ENCODE results near the gene ATRNL1.

GRCh38 chr10:115606741-115607140 lies 513.6 kb downstream of the ATRNL1 start:
- TF ChIP-seq POLR2A (IDR thresholded peaks at IDR 0.05; ENCODE audit: low read length) (no peak), CHD4 (IDR thresholded peaks at IDR 0.05; ENCODE audit: borderline replicate concordance) (no peak), CTCF (IDR thresholded peaks at IDR 0.05) (no peak), JUN (IDR thresholded peaks at IDR 0.05) (no peak), HDAC2 (IDR thresholded peaks at IDR 0.05) (no peak), POLR2AphosphoS2 (conservative IDR thresholded peaks at IDR 0.05; ENCODE audit: low read length) (no peak), NPAS2 (CRISPR knock-in tag; IDR thresholded peaks at IDR 0.05; ENCODE audit: borderline replicate concordance) (no peak), ZFP36 (IDR thresholded peaks at IDR 0.05; ENCODE audit: borderline replicate concordance, partially characterized antibody) (no peak), RFX5 (IDR thresholded peaks at IDR 0.05) (no peak), KDM1A (IDR thresholded peaks at IDR 0.05; ENCODE audit: low read depth) (no peak)
- TF ChIP-seq, protein P1, sequence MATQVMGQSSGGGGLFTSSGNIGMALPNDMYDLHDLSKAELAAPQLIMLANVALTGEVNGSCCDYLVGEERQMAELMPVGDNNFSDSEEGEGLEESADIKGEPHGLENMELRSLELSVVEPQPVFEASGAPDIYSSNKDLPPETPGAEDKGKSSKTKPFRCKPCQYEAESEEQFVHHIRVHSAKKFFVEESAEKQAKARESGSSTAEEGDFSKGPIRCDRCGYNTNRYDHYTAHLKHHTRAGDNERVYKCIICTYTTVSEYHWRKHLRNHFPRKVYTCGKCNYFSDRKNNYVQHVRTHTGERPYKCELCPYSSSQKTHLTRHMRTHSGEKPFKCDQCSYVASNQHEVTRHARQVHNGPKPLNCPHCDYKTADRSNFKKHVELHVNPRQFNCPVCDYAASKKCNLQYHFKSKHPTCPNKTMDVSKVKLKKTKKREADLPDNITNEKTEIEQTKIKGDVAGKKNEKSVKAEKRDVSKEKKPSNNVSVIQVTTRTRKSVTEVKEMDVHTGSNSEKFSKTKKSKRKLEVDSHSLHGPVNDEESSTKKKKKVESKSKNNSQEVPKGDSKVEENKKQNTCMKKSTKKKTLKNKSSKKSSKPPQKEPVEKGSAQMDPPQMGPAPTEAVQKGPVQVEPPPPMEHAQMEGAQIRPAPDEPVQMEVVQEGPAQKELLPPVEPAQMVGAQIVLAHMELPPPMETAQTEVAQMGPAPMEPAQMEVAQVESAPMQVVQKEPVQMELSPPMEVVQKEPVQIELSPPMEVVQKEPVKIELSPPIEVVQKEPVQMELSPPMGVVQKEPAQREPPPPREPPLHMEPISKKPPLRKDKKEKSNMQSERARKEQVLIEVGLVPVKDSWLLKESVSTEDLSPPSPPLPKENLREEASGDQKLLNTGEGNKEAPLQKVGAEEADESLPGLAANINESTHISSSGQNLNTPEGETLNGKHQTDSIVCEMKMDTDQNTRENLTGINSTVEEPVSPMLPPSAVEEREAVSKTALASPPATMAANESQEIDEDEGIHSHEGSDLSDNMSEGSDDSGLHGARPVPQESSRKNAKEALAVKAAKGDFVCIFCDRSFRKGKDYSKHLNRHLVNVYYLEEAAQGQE (IDR thresholded peaks at IDR 0.05): no peak

Data from A549 (cell line).